ENCODE measurements around the gene NRCAM.

DNA sequence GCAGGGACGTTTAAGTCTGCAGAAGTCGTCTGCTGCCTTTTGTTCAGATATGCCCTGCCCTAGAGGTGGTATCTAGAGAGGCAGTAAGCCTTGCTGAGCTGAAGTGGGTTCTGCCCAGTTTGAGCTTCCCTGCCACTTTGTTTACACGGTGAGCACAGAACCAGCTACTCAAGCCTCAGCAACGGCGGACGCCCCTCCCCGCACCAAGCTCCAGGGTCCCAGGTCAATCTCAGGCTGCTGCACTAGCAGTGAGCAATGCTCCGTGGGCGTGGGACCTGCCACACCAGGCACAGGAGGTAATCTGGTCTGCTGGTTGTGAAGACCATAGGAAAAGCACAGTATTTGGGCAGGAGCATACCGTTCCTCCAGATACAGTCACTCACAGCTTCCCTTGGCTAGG lies 178.0 kb downstream of the NRCAM start:
- TF ChIP-seq, protein P1, sequence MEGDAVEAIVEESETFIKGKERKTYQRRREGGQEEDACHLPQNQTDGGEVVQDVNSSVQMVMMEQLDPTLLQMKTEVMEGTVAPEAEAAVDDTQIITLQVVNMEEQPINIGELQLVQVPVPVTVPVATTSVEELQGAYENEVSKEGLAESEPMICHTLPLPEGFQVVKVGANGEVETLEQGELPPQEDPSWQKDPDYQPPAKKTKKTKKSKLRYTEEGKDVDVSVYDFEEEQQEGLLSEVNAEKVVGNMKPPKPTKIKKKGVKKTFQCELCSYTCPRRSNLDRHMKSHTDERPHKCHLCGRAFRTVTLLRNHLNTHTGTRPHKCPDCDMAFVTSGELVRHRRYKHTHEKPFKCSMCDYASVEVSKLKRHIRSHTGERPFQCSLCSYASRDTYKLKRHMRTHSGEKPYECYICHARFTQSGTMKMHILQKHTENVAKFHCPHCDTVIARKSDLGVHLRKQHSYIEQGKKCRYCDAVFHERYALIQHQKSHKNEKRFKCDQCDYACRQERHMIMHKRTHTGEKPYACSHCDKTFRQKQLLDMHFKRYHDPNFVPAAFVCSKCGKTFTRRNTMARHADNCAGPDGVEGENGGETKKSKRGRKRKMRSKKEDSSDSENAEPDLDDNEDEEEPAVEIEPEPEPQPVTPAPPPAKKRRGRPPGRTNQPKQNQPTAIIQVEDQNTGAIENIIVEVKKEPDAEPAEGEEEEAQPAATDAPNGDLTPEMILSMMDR (IDR thresholded peaks at IDR 0.05): no peak
- no peak for TF ChIP-seq POLR2A (IDR thresholded peaks at IDR 0.05)
